ENCODE measurements around the gene ZBTB42.
A peak's percentile ranks its signal among the peaks of the same experiment; 100 is the strongest.

Gene ZBTB42

GRCh38 chr14:104796687-104797081 lies 4.2 kb upstream of the ZBTB42 start:
- TF ChIP-seq ZNF37A (tag by site-specific recombination; IDR thresholded peaks at IDR 0.05) (no peak), ZBTB8A (tag by site-specific recombination; IDR thresholded peaks at IDR 0.05) (0 out of 2 replicates have a peak, but pooled peaks have one; percentile 11)
- ChIA-PET CTCF (no interaction called here), POLR2A (interaction anchor here (0.6 to 1.1 kb wide), 2 partner anchors 12 to 44 kb away, joined by 3 to 8 read pairs; partner anchors contain the start of gene SIVA1)
- peaks cover 14% of the 10 kb centered on the region for H3K4me1 ChIP-seq (ENCODE audit: control insufficient read depth, insufficient read depth, low read length)
- H3K9me3 ChIP-seq (ENCODE audit: control insufficient read depth, insufficient read depth, low read depth, low read length), result no peaks in the 10 kb centered on the region
- no peak overlapping the region for H3K4me3 ChIP-seq (ENCODE audit: low read depth, low read length)
- H3K27ac ChIP-seq (ENCODE audit: extremely low read depth, low read depth, low read length), result no peak overlapping the region
- H3K36me3 ChIP-seq (ENCODE audit: control insufficient read depth in 2 of 2, insufficient read depth in 1 of 2, low read length in 2 of 2), result peaks cover 0 to 18% of the 10 kb centered on the region in 2 experiments; a peak in 1 of 3 replicates

- no peaks in the 10 kb centered on the region for H3K9me3 ChIP-seq (ENCODE audit: control insufficient read depth, insufficient read depth, low read depth, low read length)
- peaks cover 14% of the 10 kb centered on the region for H3K4me1 ChIP-seq (ENCODE audit: control insufficient read depth, insufficient read depth, low read length)
- peaks cover 0 to 11% of the 10 kb centered on the region in 2 experiments; a peak in 1 of 3 replicates for H3K36me3 ChIP-seq (ENCODE audit: control insufficient read depth in 2 of 2, insufficient read depth in 1 of 2, low read length in 2 of 2)
- ChIA-PET CTCF (no interaction called here), POLR2A (interaction anchor here (0.5 kb wide), 1 partner anchor 694 kb away, joined by 4 read pairs; no protein-coding TSS in a partner anchor)
- no peak overlapping the region for H3K27ac ChIP-seq (ENCODE audit: extremely low read depth, low read depth, low read length)
- H3K4me3 ChIP-seq (ENCODE audit: low read depth, low read length), result no peak overlapping the region
- TF ChIP-seq ZBTB20 (tag by site-specific recombination; IDR thresholded peaks at IDR 0.05) (peak; percentile 44; the same call in 1 of the 2 replicates), ZSCAN4 (tag by site-specific recombination; IDR thresholded peaks at IDR 0.05) (no peak), ZNF629 (tag by site-specific recombination; IDR thresholded peaks at IDR 0.05) (no peak), ZNF157 (tag by site-specific recombination; IDR thresholded peaks at IDR 0.05) (no peak), ZNF692 (tag by site-specific recombination; IDR thresholded peaks at IDR 0.05) (peak; percentile 95), ZNF785 (tag by site-specific recombination; IDR thresholded peaks at IDR 0.05) (no peak), ZNF341 (tag by site-specific recombination; IDR thresholded peaks at IDR 0.05; ENCODE audit: low read depth) (peak; percentile 33), ZFP69B (tag by site-specific recombination; IDR thresholded peaks at IDR 0.05) (peak; percentile 83), GLIS2 (tag by site-specific recombination; IDR thresholded peaks at IDR 0.05) (peak; percentile 27; the same call in 1 of the 2 replicates), ZNF266 (tag by site-specific recombination; IDR thresholded peaks at IDR 0.05; ENCODE audit: low read depth) (no peak)
These were observed 3.5 kb upstream of the ZBTB42 start for GRCh38 chr14:104797115-104798044.

- ChIA-PET CTCF (interaction anchor here (1.0 kb wide), 1 partner anchor 30 kb away, joined by 4 read pairs; no protein-coding TSS in a partner anchor), POLR2A (no interaction called here)
- H3K27ac ChIP-seq (ENCODE audit: extremely low read depth, low read depth, low read length), result no peak overlapping the region; the same call in 1 of the 2 replicates
These were observed 2.3 kb upstream of the ZBTB42 start for GRCh38 chr14:104798300-104799243.

More at GRCh38 chr14:104798300-104799243, 2.3 kb upstream of the ZBTB42 start:
- Histone ChIP-seq H3K9me3 (ENCODE audit: control insufficient read depth, insufficient read depth, low read depth, low read length) (no peaks in the 10 kb centered on the region), H3K4me1 (ENCODE audit: control insufficient read depth, insufficient read depth, low read length) (peaks cover 13% of the 10 kb centered on the region), H3K36me3 (ENCODE audit: control insufficient read depth in 2 of 2, insufficient read depth in 1 of 2, low read length in 2 of 2) (peaks cover 0 to 4% of the 10 kb centered on the region in 2 experiments; a peak in 1 of 3 replicates), H3K4me3 (ENCODE audit: low read depth, low read length) (no peak overlapping the region)
- TF ChIP-seq ZNF549 (tag by site-specific recombination; IDR thresholded peaks at IDR 0.05), result no peak
- no peak for TF ChIP-seq ZNF837 (tag by site-specific recombination; IDR thresholded peaks at IDR 0.05)
- TF ChIP-seq ZNF174 (tag by site-specific recombination; IDR thresholded peaks at IDR 0.05), result no peak
- 0 out of 2 replicates have a peak, but pooled peaks have one; percentile 15 for TF ChIP-seq ZFHX2 (tag by site-specific recombination; conservative IDR thresholded peaks at IDR 0.05)
- TF ChIP-seq ZNF664 (tag by site-specific recombination; IDR thresholded peaks at IDR 0.05), result peak; percentile 39; the same call in 1 of the 2 replicates
- TF ChIP-seq ZNF580 (tag by site-specific recombination; IDR thresholded peaks at IDR 0.05), result no peak
- TF ChIP-seq ZSCAN30 (tag by site-specific recombination; IDR thresholded peaks at IDR 0.05), result no peak
- peak; percentile 13; the same call in 1 of the 2 replicates for TF ChIP-seq FEZF1 (tag by site-specific recombination; IDR thresholded peaks at IDR 0.05)
- no peak for TF ChIP-seq ZNF146 (tag by site-specific recombination; IDR thresholded peaks at IDR 0.05)

All from HEK293 (cell line).